G401 (cell line): ENCODE results near the gene ELK4. TPM values are rescaled to one million over a fixed set of nuclear protein-coding genes. Genes with fewer than 3 reads are reported as not detected.

ENCODE experiments used
- DNase-seq: peaks from one replicate; pipeline ENCODE4 v3.0.0-alpha.2; 2015; ENCODE audit warnings: low spot score
- in situ Hi-C: cut with HindIII; loops from 2 replicates; pipeline ENCODE4 v1.10.0; 2016; ENCODE audit warnings: low sequenced_read_pairs, mixed read lengths
- total RNA-seq: library from RNA; depleted of rRNA; stranded (reverse); fragments of >200 nt; shearing (Covaris generic); gene quantifications from 2 replicates; pipeline ENCODE4 v1.2.3, GENCODE V29; 2014

Gene ELK4
- total RNA-seq, 1 experiment from 2014 or later, result 5.1 TPM

DNA sequence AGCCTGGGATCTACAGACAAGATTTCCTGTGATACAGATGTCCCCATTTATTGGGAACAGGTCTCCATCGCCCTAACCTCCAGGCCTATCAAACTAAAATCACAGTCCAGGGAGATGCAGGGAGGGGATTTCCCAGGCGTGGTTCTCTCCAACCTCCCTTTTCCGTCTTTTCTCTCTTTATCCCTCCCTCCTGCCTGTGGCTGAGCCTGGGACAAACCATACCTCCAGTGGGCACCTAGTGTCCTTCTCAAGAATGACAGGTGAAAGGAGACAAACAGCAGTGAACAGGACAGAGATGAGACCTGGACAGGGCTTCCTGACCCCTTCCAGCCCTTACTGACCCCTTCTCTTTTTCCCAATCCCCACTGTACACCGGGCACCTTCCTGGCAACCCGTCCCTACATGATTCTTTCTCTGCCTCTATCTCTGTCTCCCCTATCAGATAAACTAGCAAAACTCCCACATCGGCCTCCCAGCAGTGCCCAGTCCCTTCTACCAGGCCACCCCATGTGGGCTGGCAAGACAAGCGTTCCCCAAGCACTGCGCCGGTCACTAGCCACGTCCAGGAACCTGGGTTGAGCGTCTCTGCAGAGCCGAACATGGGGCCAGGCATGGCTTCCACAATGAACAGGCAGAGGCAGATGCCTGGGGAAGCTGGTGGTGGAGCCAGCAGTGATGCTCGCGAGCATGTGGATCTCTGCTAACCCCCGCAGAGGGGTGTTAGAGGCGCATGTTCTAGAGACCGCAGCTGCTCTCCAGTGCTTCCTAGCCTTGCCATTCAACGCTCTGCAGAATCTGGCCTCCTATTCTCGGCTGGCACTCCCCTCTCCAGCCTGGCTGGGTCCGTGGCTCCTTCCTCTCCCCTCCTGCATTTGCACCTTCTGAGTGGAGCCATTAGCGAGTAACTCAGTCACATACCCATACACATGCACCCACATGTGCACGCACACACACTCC lies 54.7 kb downstream of the ELK4 start:
- in situ Hi-C loops, result loop anchor here (25.0 kb wide), 1 partner anchor 135 kb away; no protein-coding TSS in a partner anchor
- DNase-seq, result peak; percentile 52

GRCh38 chr1:205576011-205576410 lies 55.8 kb downstream of the ELK4 start:
- in situ Hi-C loops, result loop anchor here (25.0 kb wide), 1 partner anchor 136 kb away; no protein-coding TSS in a partner anchor
- DNase-seq, result peak; percentile 45

DNA sequence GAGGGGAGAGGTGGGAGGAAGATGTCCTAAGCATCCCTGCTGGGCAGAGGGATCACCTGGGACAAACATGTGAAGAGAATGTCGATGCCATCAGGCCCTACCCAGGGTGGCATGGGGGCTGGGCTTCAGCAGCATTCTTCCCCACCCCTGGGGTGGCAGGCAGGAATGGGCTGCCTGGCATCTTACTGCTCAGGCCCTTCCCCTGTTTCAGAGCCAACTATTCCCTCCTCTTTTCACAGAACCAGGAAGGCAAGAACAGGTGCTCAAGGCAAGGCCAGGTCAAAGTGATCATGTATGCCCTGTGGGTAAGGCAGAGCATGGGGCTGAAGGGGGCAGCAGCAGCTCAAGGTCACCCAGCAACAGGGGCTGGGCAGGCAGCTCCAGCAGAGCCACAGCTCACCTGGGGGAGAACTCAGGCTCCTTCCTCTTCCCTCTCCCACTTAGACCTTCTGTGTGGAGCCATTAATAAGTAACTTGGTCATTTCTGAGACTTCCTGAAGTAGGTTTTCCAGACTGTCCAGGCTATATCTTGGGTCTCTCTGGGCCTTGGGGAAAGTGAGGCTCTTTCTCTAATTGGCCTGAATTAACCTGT lies 56.4 kb downstream of the ELK4 start:
- no peak for DNase-seq
- in situ Hi-C loops, result loop anchor here (25.0 kb wide), 1 partner anchor 137 kb away; no protein-coding TSS in a partner anchor

GRCh38 chr1:205572421-205572820 lies 59.4 kb downstream of the ELK4 start:
- no peak for DNase-seq
- in situ Hi-C loops, result no loop called here

- in situ Hi-C loops, result no loop called here
- DNase-seq, result no peak
Observed at GRCh38 chr1:205571747-205572146, 60.1 kb downstream of the ELK4 start.

GRCh38 chr1:205570796-205571537 lies 60.8 kb downstream of the ELK4 start:
- in situ Hi-C loops, result no loop called here
- DNase-seq, result no peak

GRCh38 chr1:205570173-205570501 lies 61.7 kb downstream of the ELK4 start:
- peak; percentile 55 for DNase-seq
- in situ Hi-C loops, result no loop called here

- in situ Hi-C loops, result no loop called here
- peak; percentile 58 for DNase-seq
Observed at GRCh38 chr1:205569411-205570172, 62.2 kb downstream of the ELK4 start.

DNA sequence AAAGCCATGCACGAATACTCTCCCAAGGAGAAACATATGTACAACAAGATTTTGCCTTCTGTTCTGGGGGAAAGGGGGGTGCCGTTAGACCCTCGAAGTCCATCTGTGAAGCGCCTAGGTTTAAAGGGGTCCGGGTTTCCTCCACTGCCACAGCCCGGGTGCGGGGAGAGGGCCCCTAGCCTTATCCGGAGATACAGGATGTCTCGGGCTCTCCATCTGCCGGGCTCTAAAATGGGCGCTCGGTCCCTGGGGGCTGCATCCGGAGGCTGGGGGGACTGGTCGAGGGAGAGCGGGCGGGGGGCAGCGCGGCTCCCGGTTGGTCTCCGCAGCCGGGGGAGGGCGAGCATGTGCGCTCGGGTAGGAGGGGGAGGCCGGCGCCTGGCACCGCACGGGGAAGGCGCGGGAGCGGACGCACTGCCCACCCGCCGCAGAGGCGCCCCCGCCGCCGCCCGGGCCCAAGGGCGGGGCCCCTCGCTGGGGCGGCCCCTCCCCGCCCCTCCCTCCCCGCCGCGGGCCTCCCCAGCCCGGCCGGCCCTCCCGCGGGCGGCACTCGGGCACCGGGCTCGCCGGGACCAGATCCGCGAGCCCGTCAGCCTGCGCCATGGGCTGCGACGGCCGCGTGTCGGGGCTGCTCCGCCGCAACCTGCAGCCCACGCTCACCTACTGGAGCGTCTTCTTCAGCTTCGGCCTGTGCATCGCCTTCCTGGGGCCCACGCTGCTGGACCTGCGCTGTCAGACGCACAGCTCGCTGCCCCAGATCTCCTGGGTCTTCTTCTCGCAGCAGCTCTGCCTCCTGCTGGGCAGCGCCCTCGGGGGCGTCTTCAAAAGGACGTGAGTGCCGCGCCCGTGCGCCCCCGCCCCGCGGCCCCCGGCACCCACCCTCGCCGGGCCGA lies 63.1 kb downstream of the ELK4 start:
- DNase-seq, result peak; percentile 33
- in situ Hi-C loops, result no loop called here

GRCh38 chr1:205568135-205568468 lies 63.7 kb downstream of the ELK4 start:
- DNase-seq, result peak; percentile 40
- in situ Hi-C loops, result no loop called here

GRCh38 chr1:205567716-205568115 lies 64.1 kb downstream of the ELK4 start:
- DNase-seq, result no peak
- in situ Hi-C loops, result no loop called here

DNA sequence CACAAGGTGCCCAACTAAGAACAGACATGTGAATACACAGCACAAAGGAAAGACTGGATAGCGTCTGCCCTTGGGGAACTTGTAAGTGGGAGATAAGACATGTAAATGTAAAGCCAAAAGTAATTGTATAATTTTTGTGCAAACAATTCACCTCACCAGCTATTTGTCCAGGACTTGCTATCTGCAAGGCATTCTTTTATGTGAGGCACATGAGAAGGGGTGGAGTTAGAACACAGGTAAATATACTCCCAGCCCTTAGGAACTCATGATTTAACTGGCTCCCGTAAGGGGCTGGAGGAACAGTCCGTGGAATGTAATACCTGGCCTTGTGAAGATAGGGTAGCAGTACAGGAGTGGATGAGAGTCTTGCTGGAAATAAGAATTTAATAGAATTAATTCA lies 66.0 kb downstream of the ELK4 start:
- no peak for DNase-seq
- in situ Hi-C loops, result no loop called here

GRCh38 chr1:205563927-205564441 lies 67.8 kb downstream of the ELK4 start:
- in situ Hi-C loops, result no loop called here
- DNase-seq, result peak; percentile 48

DNA sequence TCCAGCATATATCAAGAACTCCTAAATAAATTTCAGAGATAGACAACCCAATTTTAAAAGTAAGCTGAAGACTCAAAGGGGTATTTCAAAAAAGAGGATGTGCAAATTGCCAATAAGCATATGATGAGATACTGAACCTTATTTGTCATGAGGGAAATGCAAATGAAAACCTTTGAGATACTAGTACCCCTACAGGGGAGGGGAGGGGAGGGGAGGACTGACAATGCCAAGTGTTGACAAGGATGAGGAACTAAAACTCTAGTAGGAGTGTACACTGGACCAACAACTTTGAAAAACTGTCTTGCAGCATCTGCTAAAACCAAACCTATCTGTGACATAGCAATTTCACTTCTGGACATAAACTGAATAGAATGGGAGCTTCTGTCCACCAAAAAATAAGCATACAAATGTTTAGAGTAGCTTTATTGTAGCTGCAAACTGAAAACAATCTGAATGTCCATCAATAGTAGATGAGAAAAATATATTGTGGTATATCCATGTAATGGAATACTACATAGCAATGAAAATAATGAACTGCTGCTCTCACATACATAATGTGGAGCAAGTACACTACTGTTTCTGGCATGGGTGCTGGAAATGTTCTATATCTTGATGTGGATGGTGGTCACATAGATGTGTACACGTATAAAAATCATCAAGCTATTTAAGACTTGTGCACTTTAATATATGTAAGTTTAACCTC lies 70.2 kb downstream of the ELK4 start:
- DNase-seq, result no peak
- in situ Hi-C loops, result no loop called here
